B cell (primary cell): ENCODE measurements around the gene BTN2A1. TPM values are rescaled to one million over a fixed set of nuclear protein-coding genes. Genes with fewer than 3 reads are reported as not detected.

Experiments used
- ATAC-seq: fragments of 200-7000 bp; cut with Tn5 transposase; one replicate; pipeline ENCODE4 v1.10.0; 2021; ENCODE audit warnings: low read depth, mild to moderate bottlenecking, moderate number of reproducible peaks, moderate library complexity
- CTCF ChIA-PET: fragments of 350-600 bp; sonication (Branson Sonifier 250); formaldehyde crosslinking; loops from one replicate; lab custom pipeline; 2021; ENCODE audit warnings: antibody characterized with exemption, inconsistent platforms; lab: Charles Lee
- POLR2A ChIA-PET: fragments of 350-600 bp; sonication (Branson Sonifier 250); formaldehyde crosslinking; loops from one replicate; lab custom pipeline; 2021; ENCODE audit warnings: antibody characterized with exemption; lab: Charles Lee
- DNase-seq: peaks from one replicate; pipeline ENCODE4 v3.0.0; 2013
- H2AFZ ChIP-seq: 2 replicates; pipeline ENCODE4 v1.6.1; 2012; ENCODE audit warnings: mild to moderate bottlenecking, low read depth, low read length; ENCODE audit not compliant: insufficient read depth, poor library complexity, severe bottlenecking
- H3K27ac ChIP-seq, 2 donors: 1 replicate in 1 of 2; 2 replicates in 1 of 2; pipeline ENCODE4 v1.5.1; 2012 to 2013; ENCODE audit warnings: low read length in 2 of 2, mild to moderate bottlenecking in 2 of 2, moderate library complexity in 1 of 2
- H3K27me3 ChIP-seq, 4 experiments: fragments of 200-600 bp in 1 of 4; sonication (generic) in 1 of 4; replicated peaks in 1 of 4; 1 replicate in 2 of 4; 2 replicates in 2 of 4; pipeline versions ENCODE4 v1.6.1 to v1.7.0; 2013 to 2016; ENCODE audit warnings: low read length in 3 of 4, mild to moderate bottlenecking in 2 of 4, mixed read lengths in 1 of 4, moderate library complexity in 1 of 4; ENCODE audit not compliant: insufficient read depth in 4 of 4, control insufficient read depth in 3 of 4; ENCODE audit errors: control extremely low read depth in 1 of 4
- H3K36me3 ChIP-seq, 2 experiments: replicated peaks in 1 of 2; 1 replicate in 1 of 2; 2 replicates in 1 of 2; pipeline versions ENCODE4 v1.6.1 to v1.7.1; 2013; ENCODE audit warnings: low read length in 1 of 2; ENCODE audit not compliant: insufficient read depth in 2 of 2, control insufficient read depth in 1 of 2; ENCODE audit errors: control extremely low read depth in 1 of 2, extremely low read depth in 1 of 2
- H3K4me1 ChIP-seq, 2 donors: fragments of 200-600 bp in 1 of 2; sonication (generic) in 1 of 2; 1 replicate in 1 of 2; 2 replicates in 1 of 2; pipeline versions ENCODE4 v1.5.1 to v1.6.1; 2013 to 2017; ENCODE audit warnings: low read length in 2 of 2; ENCODE audit not compliant: control insufficient read depth in 2 of 2, insufficient read depth in 2 of 2
- H3K4me2 ChIP-seq: replicated peaks from 2 replicates; pipeline ENCODE3; 2012; ENCODE audit warnings: mild to moderate bottlenecking, low read depth, low read length; ENCODE audit not compliant: poor library complexity, severe bottlenecking
- H3K4me3 ChIP-seq, 5 experiments: fragments of 200-600 bp in 1 of 5; sonication (generic) in 1 of 5; 1 replicate in 3 of 5; 2 replicates in 2 of 5; pipeline versions ENCODE4 v1.5.1 to v1.7.0; 2011 to 2016; ENCODE audit warnings: low read length in 4 of 5, mild to moderate bottlenecking in 4 of 5, low read depth in 2 of 5, control low read depth in 1 of 5, moderate library complexity in 1 of 5; ENCODE audit not compliant: insufficient read depth in 1 of 5; ENCODE audit errors: control extremely low read depth in 1 of 5, extremely low read depth in 1 of 5
- H3K79me2 ChIP-seq: fragments of 200-600 bp; sonication (generic); one replicate; pipeline ENCODE4 v1.6.0; 2016; ENCODE audit warnings: low read length; ENCODE audit not compliant: control insufficient read depth, insufficient read depth
- H3K9ac ChIP-seq: fragments of 200-600 bp; sonication (generic); 2 replicates; pipeline ENCODE4 v1.6.1; 2017; ENCODE audit warnings: mild to moderate bottlenecking, low read length, moderate library complexity
- H3K9me3 ChIP-seq, 3 donors: one replicate each; pipeline versions ENCODE4 v1.6.1 to v1.7.1; 2013; ENCODE audit warnings: low read length in 2 of 3; ENCODE audit not compliant: control insufficient read depth in 2 of 3, insufficient read depth in 1 of 3; ENCODE audit errors: control extremely low read depth in 1 of 3
- H4K20me1 ChIP-seq: 2 replicates; pipeline ENCODE4 v1.6.0; 2012; ENCODE audit warnings: mild to moderate bottlenecking, low read length; ENCODE audit not compliant: insufficient read depth, control insufficient read depth, poor library complexity, severe bottlenecking
- H3K27ac Mint-ChIP-seq: one replicate; pipeline ENCODE4 v1.8.0; 2021; ENCODE audit warnings: mixed read lengths
- H3K27me3 Mint-ChIP-seq: one replicate; pipeline ENCODE4 v1.8.0; 2021; ENCODE audit warnings: mixed read lengths
- H3K4me1 Mint-ChIP-seq: one replicate; pipeline ENCODE4 v1.8.0; 2021; ENCODE audit warnings: mixed read lengths
- H3K4me3 Mint-ChIP-seq: one replicate; pipeline ENCODE4 v1.8.0; 2021; ENCODE audit warnings: mixed read lengths
- H3K9me3 Mint-ChIP-seq: one replicate; pipeline ENCODE4 v1.8.0; 2022; ENCODE audit warnings: mixed read lengths; ENCODE audit not compliant: insufficient read depth
- CTCF ChIP-seq: fragments of 200-600 bp; IDR thresholded peaks from one replicate; pipeline ENCODE4 v1.8.0; 2022; ENCODE audit warnings: antibody characterized with exemption, mild to moderate bottlenecking
- EZH2 ChIP-seq: IDR thresholded peaks from 2 replicates; pipeline ENCODE4 v1.6.1; 2012; ENCODE audit warnings: borderline replicate concordance, low read depth, mild to moderate bottlenecking, moderate library complexity, low read length; ENCODE audit not compliant: insufficient read depth, poor library complexity, severe bottlenecking
- WGBS: methylation state at CpG from one replicate; pipeline ENCODE4 v1.1.5; 2013; ENCODE audit warnings: missing lambda C conversion rate; ENCODE audit not compliant: insufficient coverage; 5-methylcytosine and 5-hydroxymethylcytosine counted together
- intact Hi-C: fragments of 100-400 bp; cut with micrococcal nuclease; formaldehyde crosslinking; loops from one replicate; pipeline ENCODE4 v1.10.0; 2022
- polyA plus RNA-seq: library from polyadenylated mRNA; depleted of rRNA; stranded (reverse); fragments of >200 nt; gene quantifications from 2 replicates; pipeline ENCODE4 v1.2.3, GENCODE V29; 2012
- total RNA-seq, 2 donors: library from RNA; stranded (reverse); fragments of 120-200 nt in 1 of 2; gene quantifications; 1 replicate in 1 of 2; 2 replicates in 1 of 2; pipeline versions ENCODE4 v1.2.3 to v1.2.4, GENCODE V29; 2013 to 2022

Gene BTN2A1
- total and polyA plus RNA-seq, 2 donors (not counting 1 experiment from before 2014, with no cell fraction given), result 55.1 to 69.6 TPM

DNA sequence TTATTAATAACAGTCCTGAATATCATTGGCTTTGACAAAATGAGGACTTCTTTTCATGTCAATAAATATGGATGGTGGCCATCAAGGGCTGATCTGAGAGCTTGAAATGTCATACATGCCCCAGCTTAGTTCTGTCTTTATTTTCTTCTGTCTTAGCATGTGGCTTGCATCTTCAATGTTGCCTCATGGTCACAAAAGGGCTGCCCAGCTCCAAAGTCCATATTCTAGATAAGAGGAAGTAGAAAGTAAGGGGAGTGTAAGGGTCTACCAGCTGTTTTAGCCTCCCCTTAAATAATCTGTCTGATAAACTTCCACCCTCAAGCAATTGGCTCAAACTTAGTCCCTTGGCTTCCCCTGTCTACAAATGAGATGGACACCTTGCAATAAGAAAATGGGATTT is 14.2 kb downstream of the BTN2A1 start:
- Histone ChIP-seq H2AFZ (no peak overlapping the region), H3K9ac (no peak overlapping the region), H3K4me3 (no peak overlapping the region), H3K4me1 (peaks cover 44 to 49% of the 10 kb centered on the region in 2 donors), H3K36me3 (peaks cover 0 to 21% of the 10 kb centered on the region in 2 experiments), H3K27ac (peak overlapping the region; percentile 92 to 94), H4K20me1 (no peaks in the 10 kb centered on the region), H3K4me2 (no peak overlapping the region), H3K9me3 (peaks cover 3 to 13% (median 9%) of the 10 kb centered on the region in 3 donors), H3K79me2 (peaks cover 12% of the 10 kb centered on the region), H3K27me3 (no peaks in the 10 kb centered on the region)
- Mint-ChIP-seq H3K9me3 (no peaks in the 10 kb centered on the region), H3K27me3 (no peaks in the 10 kb centered on the region), H3K4me3 (no peak overlapping the region), H3K27ac (peak overlapping the region; percentile 21), H3K4me1 (peaks cover 60% of the 10 kb centered on the region)
- CTCF ChIA-PET, result interaction anchor here (1.1 kb wide), 1 partner anchor 18 kb away, joined by 3 read pairs; no protein-coding TSS in a partner anchor
- intact Hi-C loops, result loop anchor here (2.0 to 5.0 kb wide), 3 partner anchors 90 to 125 kb away; partner anchors contain the start of genes ABT1, BTN2A2 and BTN3A2
- TF ChIP-seq EZH2 (no peak), CTCF (no peak)
- ATAC-seq, result no peak
- no peak for DNase-seq
- POLR2A ChIA-PET, result interaction anchor here (1.0 to 3.1 kb wide), 2 partner anchors 65 to 199 kb away, joined by 3 to 34 read pairs; partner anchors contain the start of gene HMGN4

GRCh38 chr6:26472549-26473290 is 15.0 kb downstream of the BTN2A1 start:
- intact Hi-C loops, result loop anchor here (2.0 to 5.0 kb wide), 3 partner anchors 90 to 125 kb away; partner anchors contain the start of genes ABT1, BTN2A2 and BTN3A2
- peak overlapping the region; percentile 72 for H3K4me2 ChIP-seq
- H3K36me3 ChIP-seq, result peaks cover 0 to 14% of the 10 kb centered on the region in 2 experiments
- H3K4me3 Mint-ChIP-seq, result peak overlapping the region; percentile 92
- H3K79me2 ChIP-seq, result peaks cover 12% of the 10 kb centered on the region
- peaks cover 3 to 13% (median 9%) of the 10 kb centered on the region in 3 donors for H3K9me3 ChIP-seq
- peak overlapping the region; percentile 98 for H3K27ac Mint-ChIP-seq
- DNase-seq (peak; percentile 43), ATAC-seq (no peak)
- WGBS, result 100% methylated on average over 1 of the region's 4 CpGs
- no peaks in the 10 kb centered on the region for H3K27me3 ChIP-seq
- peaks cover 64% of the 10 kb centered on the region for H3K4me1 Mint-ChIP-seq
- peaks cover 51 to 57% of the 10 kb centered on the region in 2 donors for H3K4me1 ChIP-seq
- H4K20me1 ChIP-seq, result no peaks in the 10 kb centered on the region
- peak overlapping the region; percentile 76 for H3K9ac ChIP-seq
- H3K27ac ChIP-seq, result peak overlapping the region; percentile 92 to 94
- H3K4me3 ChIP-seq, result peak overlapping the region in 1 of 5 experiments; percentile 69
- no peaks in the 10 kb centered on the region for H3K9me3 Mint-ChIP-seq
- POLR2A ChIA-PET, result interaction anchor here (0.6 to 3.1 kb wide), 3 partner anchors 65 to 291 kb away, joined by 3 to 34 read pairs (median 7); partner anchors contain the start of gene HMGN4
- H2AFZ ChIP-seq, result peak overlapping the region; percentile 59
- no peak for TF ChIP-seq CTCF
- no peak for TF ChIP-seq EZH2
- H3K27me3 Mint-ChIP-seq, result no peaks in the 10 kb centered on the region
- CTCF ChIA-PET, result interaction anchor here (1.1 kb wide), 1 partner anchor 19 kb away, joined by 3 read pairs; no protein-coding TSS in a partner anchor
